IMR-90 (cell line): Measurements from ENCODE around the gene XRN1. TPM values are rescaled to one million over a fixed set of nuclear protein-coding genes. Genes with fewer than 3 reads are reported as not detected.

Experiments
- ATAC-seq: fragments of 200-7000 bp; cut with Tn5 transposase; 2 replicates; pipeline ENCODE4 v1.9.1; 2020; ENCODE audit warnings: low read depth, mild to moderate bottlenecking, moderate library complexity
- BruUV-seq: library from RNA; stranded (reverse); fragments of 400-500 nt; replicated peaks from 2 replicates; lab custom pipeline; 2021; lab: Mats Ljungman, UMichigan
- CTCF ChIA-PET: fragments of 300-600 bp; formaldehyde crosslinking; extraction: SDS; loops from one replicate; lab custom pipeline; 2021; ENCODE audit warnings: antibody characterized with exemption; lab: Yijun Ruan, JAX
- POLR2A ChIA-PET: fragments of 300-600 bp; sonication (Branson Sonifier 250); formaldehyde crosslinking; loops from one replicate; lab custom pipeline; 2022; ENCODE audit warnings: antibody characterized with exemption; ENCODE audit not compliant: unreplicated experiment; lab: Charles Lee
- DNase-seq: peaks from one replicate; pipeline ENCODE4 v3.0.0; 2013
- H2AFZ ChIP-seq: replicated peaks from 2 replicates; pipeline ENCODE3; 2013; ENCODE audit warnings: low read length, mild to moderate bottlenecking; ENCODE audit not compliant: poor library complexity
- H2AK5ac ChIP-seq: 2 replicates; pipeline ENCODE4 v1.6.1; 2013; ENCODE audit warnings: low read depth, low read length, inconsistent platforms
- H2AK9ac ChIP-seq: replicated peaks from 2 replicates; pipeline ENCODE3; 2013; ENCODE audit warnings: mild to moderate bottlenecking, low read depth, low read length, moderate library complexity; ENCODE audit not compliant: poor library complexity
- H2BK120ac ChIP-seq: 2 replicates; pipeline ENCODE4 v1.6.1; 2013; ENCODE audit warnings: low read depth, low read length, inconsistent platforms
- H2BK15ac ChIP-seq: 3 replicates; pipeline ENCODE4 v1.6.1; 2013; ENCODE audit warnings: low read depth, low read length, inconsistent platforms
- H2BK20ac ChIP-seq: 2 replicates; pipeline ENCODE4 v1.6.1; 2013; ENCODE audit warnings: low read depth, mild to moderate bottlenecking, inconsistent platforms, low read length, moderate library complexity
- H2BK5ac ChIP-seq: 2 replicates; pipeline ENCODE4 v1.6.1; 2013; ENCODE audit warnings: mild to moderate bottlenecking, low read depth, low read length, inconsistent platforms; ENCODE audit not compliant: poor library complexity, severe bottlenecking
- H3K14ac ChIP-seq: replicated peaks from 2 replicates; pipeline ENCODE4 v1.6.1; 2013; ENCODE audit warnings: low read depth, low read length, inconsistent platforms
- H3K18ac ChIP-seq: 2 replicates; pipeline ENCODE4 v1.6.1; 2013; ENCODE audit warnings: low read depth, low read length, control low read depth
- H3K23ac ChIP-seq: 2 replicates; pipeline ENCODE4 v1.6.1; 2013; ENCODE audit warnings: low read depth, low read length, inconsistent platforms
- H3K27ac ChIP-seq: 2 replicates; pipeline ENCODE4 v1.5.1; 2013; ENCODE audit warnings: mild to moderate bottlenecking, control low read depth, low read length; ENCODE audit not compliant: insufficient read depth
- H3K27me3 ChIP-seq: 2 replicates; pipeline ENCODE4 v1.6.1; 2013; ENCODE audit warnings: low read length; ENCODE audit not compliant: control insufficient read depth, insufficient read depth
- H3K36me3 ChIP-seq: 2 replicates; pipeline ENCODE4 v1.6.1; 2013; ENCODE audit warnings: low read length, mixed read lengths; ENCODE audit not compliant: control insufficient read depth, insufficient read depth
- H3K4ac ChIP-seq: 2 replicates; pipeline ENCODE4 v1.6.1; 2013; ENCODE audit warnings: low read depth, low read length, inconsistent platforms
- H3K4me1 ChIP-seq: 2 replicates; pipeline ENCODE4 v1.6.1; 2013; ENCODE audit warnings: low read length, mixed read lengths; ENCODE audit not compliant: control insufficient read depth, insufficient read depth
- H3K4me2 ChIP-seq: 2 replicates; pipeline ENCODE4 v1.6.1; 2013; ENCODE audit warnings: low read depth, mild to moderate bottlenecking, control low read depth, low read length, moderate library complexity
- H3K4me3 ChIP-seq: 2 replicates; pipeline ENCODE4 v1.5.1; 2013; ENCODE audit warnings: low read depth, mild to moderate bottlenecking, control low read depth, low read length, moderate library complexity; ENCODE audit not compliant: insufficient read depth
- H3K56ac ChIP-seq: 2 replicates; pipeline ENCODE4 v1.6.1; 2013; ENCODE audit warnings: low read length, inconsistent platforms; ENCODE audit not compliant: insufficient read depth; ENCODE audit errors: extremely low read depth
- H3K79me1 ChIP-seq, 2 experiments: 2 replicates each; pipeline ENCODE4 v1.6.1; 2013; ENCODE audit warnings: low read length in 2 of 2, inconsistent platforms in 1 of 2, low read depth in 1 of 2
- H3K9ac ChIP-seq: 2 replicates; pipeline ENCODE4 v1.6.1; 2013; ENCODE audit warnings: low read depth, low read length, control low read depth
- H3K9me1 ChIP-seq: 2 replicates; pipeline ENCODE4 v1.6.1; 2013; ENCODE audit warnings: low read length, inconsistent platforms; ENCODE audit not compliant: insufficient read depth
- H3K9me3 ChIP-seq: 2 replicates; pipeline ENCODE4 v1.6.1; 2013; ENCODE audit warnings: low read length; ENCODE audit not compliant: control insufficient read depth, insufficient read depth
- H4K20me1 ChIP-seq: 2 replicates; pipeline ENCODE4 v1.6.1; 2013; ENCODE audit warnings: low read length, inconsistent platforms; ENCODE audit not compliant: insufficient read depth
- H4K5ac ChIP-seq: 2 replicates; pipeline ENCODE4 v1.6.1; 2013; ENCODE audit warnings: mild to moderate bottlenecking, low read depth, low read length, control low read depth
- H4K8ac ChIP-seq, 2 experiments: 2 replicates each; pipeline ENCODE4 v1.6.1; 2013; ENCODE audit warnings: low read depth in 2 of 2, low read length in 2 of 2, control low read depth in 1 of 2, inconsistent platforms in 1 of 2
- H4K91ac ChIP-seq: 2 replicates; pipeline ENCODE4 v1.6.1; 2013; ENCODE audit warnings: low read depth, low read length, inconsistent platforms; ENCODE audit not compliant: insufficient read depth
- CTCF ChIP-seq: conservative IDR thresholded peaks from 2 replicates; pipeline ENCODE4 v1.5.1; 2012; ENCODE audit warnings: mild to moderate bottlenecking, low read depth, low read length, improper control_type of control experiment
- ELK1 ChIP-seq: fragments of 150-350 bp; IDR thresholded peaks from 2 replicates; pipeline ENCODE4 v1.6.1; 2016; ENCODE audit warnings: low read depth, mild to moderate bottlenecking, low read length, moderate library complexity, borderline replicate concordance
- POLR2A ChIP-seq: IDR thresholded peaks from 2 replicates; pipeline ENCODE4 v1.6.1; 2012; ENCODE audit warnings: mild to moderate bottlenecking, low read depth, low read length
- RCOR1 ChIP-seq: IDR thresholded peaks from 2 replicates; pipeline ENCODE4 v1.6.1; 2012; ENCODE audit warnings: mild to moderate bottlenecking, low read length, improper control_type of control experiment; ENCODE audit not compliant: insufficient replicate concordance
- WGBS, 2 experiments: methylation state at CpG; one replicate each; pipeline versions ENCODE4 v1.1.5 to v1.1.7; 2013; ENCODE audit warnings: missing lambda C conversion rate in 2 of 2; ENCODE audit not compliant: insufficient read length in 1 of 2; ENCODE audit errors: extremely low coverage in 2 of 2; 5-methylcytosine and 5-hydroxymethylcytosine counted together
- dilution Hi-C: fragments of 300-500 bp; cut with HindIII; formaldehyde crosslinking; loops from one replicate; pipeline ENCODE4 v1.14.3; 2018; ENCODE audit warnings: low sequenced_read_pairs; ENCODE audit not compliant: unreplicated experiment
- in situ Hi-C: fragments of 300-500 bp; cut with MboI; formaldehyde crosslinking; loops from 3 replicates; pipeline ENCODE4 v1.14.3; 2019; ENCODE audit warnings: low sequenced_read_pairs, inconsistent platforms, mixed read lengths
- intact Hi-C: fragments of 100-400 bp; cut with micrococcal nuclease; formaldehyde crosslinking; loops from 2 replicates; pipeline ENCODE4 v1.10.0; 2022
- polyA plus RNA-seq, 3 experiments: library from polyadenylated mRNA; depleted of rRNA; stranded (reverse); fragments of >200 nt; gene quantifications; 2 replicates each; pipeline ENCODE4 v1.2.3, GENCODE V29; 2012; ENCODE audit warnings: low replicate concordance in 1 of 3
- total RNA-seq: library from RNA; depleted of rRNA; stranded (reverse); fragments of >200 nt; gene quantifications from 2 replicates; pipeline ENCODE4 v1.2.3, GENCODE V29; 2012

XRN1 gene
- total and polyA plus RNA-seq, 2 of the 4 experiments (the other 2 are of a cell fraction): 6.0 to 21.5 TPM

- no peak overlapping the region for H3K14ac ChIP-seq
- no peak overlapping the region for H3K23ac ChIP-seq
- no peaks in the 10 kb centered on the region; a peak in 2 of 4 replicates for H3K79me1 ChIP-seq
- peak overlapping the region; percentile 11; the same call in 1 of the 2 replicates for H2AK5ac ChIP-seq
- H3K56ac ChIP-seq: no peak overlapping the region
- H3K9me3 ChIP-seq: no peaks in the 10 kb centered on the region
- ChIA-PET CTCF (no interaction called here), POLR2A (no interaction called here)
- H4K91ac ChIP-seq: no peak overlapping the region
- no TSS peak for BruUV-seq
- no peak overlapping the region; a peak in 1 of 4 replicates for H4K8ac ChIP-seq
- H3K18ac ChIP-seq: no peak overlapping the region
- no peak for DNase-seq
- TF ChIP-seq POLR2A: no peak
- TF ChIP-seq RCOR1: no peak
- no peak for TF ChIP-seq ELK1
- TF ChIP-seq CTCF: no peak
- H2AFZ ChIP-seq: no peak overlapping the region
- H2BK15ac ChIP-seq: no peak overlapping the region
- peaks cover 4% of the 10 kb centered on the region for H3K36me3 ChIP-seq
- no peaks in the 10 kb centered on the region for H4K20me1 ChIP-seq
- H3K4me1 ChIP-seq: no peaks in the 10 kb centered on the region; the same call in 1 of the 2 replicates
- no peak overlapping the region for H3K4ac ChIP-seq
- WGBS, 2 experiments: no CpG with 5 or more reads among the region's 3 CpGs
- H3K9ac ChIP-seq: no peak overlapping the region
- no peak overlapping the region for H2BK120ac ChIP-seq
- H3K27ac ChIP-seq: no peak overlapping the region
- dilution Hi-C loops: no loop called here
- in situ Hi-C loops: no loop called here
- H3K4me2 ChIP-seq: no peak overlapping the region
- no peaks in the 10 kb centered on the region for H3K9me1 ChIP-seq
- H2BK20ac ChIP-seq: no peak overlapping the region
- no peaks in the 10 kb centered on the region for H3K27me3 ChIP-seq
- ATAC-seq: no peak
- intact Hi-C loops: no loop called here
- peak overlapping the region; percentile 95 for H2BK5ac ChIP-seq
- no peak overlapping the region for H3K4me3 ChIP-seq
- H2AK9ac ChIP-seq: no peak overlapping the region
- no peak overlapping the region for H4K5ac ChIP-seq
These were observed 127.9 kb downstream of the XRN1 start for GRCh38 chr3:142319912-142320311.
